Measurements from ENCODE around the gene POLRMT.
"Not testable (repeated sequence)": the region's sequence is repeated elsewhere in the genome, so short reads cannot be mapped to it uniquely, and the experiment has no call there.

POLRMT gene

GRCh38 chr19:609004-609346 lies 24.4 kb downstream of the POLRMT start:
- DNase-seq = peak; percentile 45

- no peak for DNase-seq
These were observed 25.0 kb downstream of the POLRMT start for GRCh38 chr19:608155-609003.

- no peak for DNase-seq
These were observed 25.8 kb downstream of the POLRMT start for GRCh38 chr19:607301-608154.

- peak; percentile 84 for DNase-seq
These were observed 28.0 kb downstream of the POLRMT start for GRCh38 chr19:605061-605971.

GRCh38 chr19:604355-604754 lies 29.0 kb downstream of the POLRMT start:
- peak; percentile 60 for DNase-seq

- not testable (repeated sequence) for DNase-seq
These were observed 29.6 kb downstream of the POLRMT start for GRCh38 chr19:603779-604178.

- not testable (repeated sequence) for DNase-seq
These were observed 30.1 kb downstream of the POLRMT start for GRCh38 chr19:603302-603639.

GRCh38 chr19:602391-603301 lies 30.7 kb downstream of the POLRMT start:
- no peak for DNase-seq

- DNase-seq = no peak
These were observed 31.5 kb downstream of the POLRMT start for GRCh38 chr19:601790-602189.

- no peak for DNase-seq
These were observed 32.0 kb downstream of the POLRMT start for GRCh38 chr19:601310-601709.

- no peak for DNase-seq
These were observed 35.7 kb downstream of the POLRMT start for GRCh38 chr19:597406-598315.

- DNase-seq = no peak
These were observed 37.1 kb downstream of the POLRMT start for GRCh38 chr19:596263-596655.

- DNase-seq = no peak
These were observed 37.7 kb downstream of the POLRMT start for GRCh38 chr19:595326-596262.

- no peak for DNase-seq
These were observed 39.0 kb downstream of the POLRMT start for GRCh38 chr19:594265-594870.

- no peak for DNase-seq
These were observed 39.8 kb downstream of the POLRMT start for GRCh38 chr19:593505-593904.

- DNase-seq = no peak
These were observed 40.3 kb downstream of the POLRMT start for GRCh38 chr19:593055-593454.

GRCh38 chr19:592101-592500 lies 41.2 kb downstream of the POLRMT start:
- no peak for DNase-seq

- DNase-seq = no peak
These were observed 42.0 kb downstream of the POLRMT start for GRCh38 chr19:591099-591958.
